LNCaP clone FGC (cell line): Measurements from ENCODE around the gene THBS4.

Experiments
- DNase-seq: peaks from one replicate; pipeline ENCODE4 v3.0.0-alpha.2; 2011; ENCODE audit warnings: low read depth
- H3K4me3 ChIP-seq: 2 replicates; pipeline ENCODE4 v1.5.1; 2011; ENCODE audit warnings: mild to moderate bottlenecking, low read depth, low read length, control low read depth
- TF ChIP-seq, protein P1 (sequence below): IDR thresholded peaks from 2 replicates; pipeline ENCODE4 v1.5.1; 2012; ENCODE audit warnings: mild to moderate bottlenecking; ENCODE audit not compliant: control insufficient read depth, insufficient read depth; ENCODE audit errors: extremely low read depth

THBS4 gene

DNA sequence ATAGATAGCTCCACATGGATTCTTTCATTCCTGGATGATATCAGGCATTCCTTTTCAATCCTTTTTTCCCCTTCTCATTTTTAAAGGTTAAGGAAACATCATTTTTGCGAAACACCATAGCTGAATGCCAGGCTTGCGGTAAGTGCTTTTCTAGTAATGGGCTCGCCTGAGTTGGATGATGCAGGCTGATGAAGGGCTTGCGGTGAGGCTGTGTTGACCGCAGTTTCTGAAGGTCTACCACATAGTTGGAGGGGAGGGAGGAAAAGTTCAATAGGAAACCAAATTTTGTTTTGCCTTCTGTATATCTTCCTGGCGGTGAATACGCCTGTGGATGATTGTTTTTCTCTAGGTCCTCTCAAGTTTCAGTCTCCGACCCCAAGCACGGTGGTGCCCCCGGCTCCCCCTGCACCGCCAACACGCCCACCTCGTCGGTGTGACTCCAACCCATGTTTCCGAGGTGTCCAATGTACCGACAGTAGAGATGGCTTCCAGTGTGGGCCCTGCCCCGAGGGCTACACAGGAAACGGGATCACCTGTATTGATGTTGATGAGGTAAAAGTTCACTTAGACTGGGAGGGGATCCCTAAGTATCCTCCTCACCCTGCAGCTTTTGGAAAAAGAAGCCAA is 24.3 kb downstream of the THBS4 start:
- TF ChIP-seq, protein P1, sequence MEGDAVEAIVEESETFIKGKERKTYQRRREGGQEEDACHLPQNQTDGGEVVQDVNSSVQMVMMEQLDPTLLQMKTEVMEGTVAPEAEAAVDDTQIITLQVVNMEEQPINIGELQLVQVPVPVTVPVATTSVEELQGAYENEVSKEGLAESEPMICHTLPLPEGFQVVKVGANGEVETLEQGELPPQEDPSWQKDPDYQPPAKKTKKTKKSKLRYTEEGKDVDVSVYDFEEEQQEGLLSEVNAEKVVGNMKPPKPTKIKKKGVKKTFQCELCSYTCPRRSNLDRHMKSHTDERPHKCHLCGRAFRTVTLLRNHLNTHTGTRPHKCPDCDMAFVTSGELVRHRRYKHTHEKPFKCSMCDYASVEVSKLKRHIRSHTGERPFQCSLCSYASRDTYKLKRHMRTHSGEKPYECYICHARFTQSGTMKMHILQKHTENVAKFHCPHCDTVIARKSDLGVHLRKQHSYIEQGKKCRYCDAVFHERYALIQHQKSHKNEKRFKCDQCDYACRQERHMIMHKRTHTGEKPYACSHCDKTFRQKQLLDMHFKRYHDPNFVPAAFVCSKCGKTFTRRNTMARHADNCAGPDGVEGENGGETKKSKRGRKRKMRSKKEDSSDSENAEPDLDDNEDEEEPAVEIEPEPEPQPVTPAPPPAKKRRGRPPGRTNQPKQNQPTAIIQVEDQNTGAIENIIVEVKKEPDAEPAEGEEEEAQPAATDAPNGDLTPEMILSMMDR = no peak
- no peak for DNase-seq
- H3K4me3 ChIP-seq = no peak overlapping the region

DNA sequence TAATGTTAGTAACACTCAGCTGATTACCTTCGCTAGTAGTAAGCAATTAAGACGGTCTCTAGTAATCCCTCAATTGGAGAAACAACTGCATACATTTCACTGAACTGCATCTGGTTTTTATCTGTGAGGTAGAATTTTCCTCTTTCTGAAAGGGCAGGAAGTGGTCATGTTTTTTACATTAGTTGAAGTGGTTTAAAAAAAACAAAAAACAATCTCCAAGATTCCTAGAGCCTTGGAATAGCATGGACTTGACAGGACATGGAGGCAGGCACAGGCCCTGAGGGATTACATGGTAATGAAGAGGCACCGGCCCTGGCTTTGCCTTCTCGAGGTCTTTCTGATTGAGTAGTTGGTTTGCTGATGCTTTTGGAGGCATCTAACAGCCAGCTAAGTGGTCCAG is 25.8 kb downstream of the THBS4 start:
- H3K4me3 ChIP-seq = no peak overlapping the region
- TF ChIP-seq, protein P1 = no peak
- DNase-seq = no peak

DNA sequence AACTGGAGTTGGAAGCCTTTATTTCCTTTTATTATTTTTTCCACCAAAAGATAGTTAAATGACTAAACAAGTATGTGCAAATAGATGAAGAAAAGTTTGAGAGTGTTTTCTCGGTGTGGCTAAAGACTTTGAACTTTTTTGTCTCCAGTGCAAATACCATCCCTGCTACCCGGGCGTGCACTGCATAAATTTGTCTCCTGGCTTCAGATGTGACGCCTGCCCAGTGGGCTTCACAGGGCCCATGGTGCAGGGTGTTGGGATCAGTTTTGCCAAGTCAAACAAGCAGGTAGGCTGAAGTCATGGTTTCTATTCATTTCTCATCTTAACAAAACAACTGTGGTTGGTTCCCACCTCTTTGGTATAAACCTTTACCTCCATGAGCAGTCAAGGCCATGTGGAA is 26.4 kb downstream of the THBS4 start:
- TF ChIP-seq, protein P1 = no peak

DNA sequence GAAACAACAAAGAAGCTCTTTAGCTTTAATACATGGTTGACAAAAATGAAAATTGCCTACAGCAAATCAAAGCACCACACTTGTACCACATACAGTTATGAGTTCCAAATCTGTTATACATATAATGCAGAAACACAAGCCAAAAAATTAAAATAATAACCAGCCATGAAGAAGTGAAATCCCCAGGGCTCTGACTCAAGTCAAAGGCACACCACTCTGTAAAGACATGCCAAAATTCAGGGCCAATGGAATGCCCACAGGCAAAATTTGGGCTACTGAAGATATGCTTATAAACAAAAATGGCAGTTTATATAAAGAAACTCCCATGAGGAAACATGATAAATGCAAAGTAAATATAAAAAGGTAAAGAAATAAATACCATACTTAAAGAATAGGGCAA is 29.0 kb downstream of the THBS4 start:
- no peak overlapping the region for H3K4me3 ChIP-seq

More for the DNA sequence above, 26.4 kb downstream of the THBS4 start:
- DNase-seq = no peak
- H3K4me3 ChIP-seq = no peak overlapping the region

DNA sequence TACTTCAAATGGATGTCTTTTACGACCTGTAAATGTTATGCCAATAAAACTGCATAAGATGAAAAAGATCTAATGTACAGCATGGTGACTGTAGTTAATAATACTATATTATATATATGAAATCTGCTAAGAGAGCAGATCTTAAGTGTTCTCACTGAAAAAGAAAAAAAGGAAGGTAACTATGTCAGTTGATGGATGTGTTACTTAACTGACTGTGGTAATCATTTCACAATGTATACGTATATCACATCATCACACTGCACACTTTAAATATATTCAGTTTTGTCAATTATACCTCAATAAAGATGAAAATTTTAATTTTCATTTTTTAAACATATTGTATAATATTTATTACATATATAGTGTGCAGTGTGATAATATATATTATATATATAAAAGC is 31.9 kb downstream of the THBS4 start:
- no peak overlapping the region for H3K4me3 ChIP-seq
- DNase-seq = no peak
- TF ChIP-seq, protein P1 = no peak

More for the DNA sequence above, 29.0 kb downstream of the THBS4 start:
- no peak for DNase-seq
- TF ChIP-seq, protein P1 = no peak

DNA sequence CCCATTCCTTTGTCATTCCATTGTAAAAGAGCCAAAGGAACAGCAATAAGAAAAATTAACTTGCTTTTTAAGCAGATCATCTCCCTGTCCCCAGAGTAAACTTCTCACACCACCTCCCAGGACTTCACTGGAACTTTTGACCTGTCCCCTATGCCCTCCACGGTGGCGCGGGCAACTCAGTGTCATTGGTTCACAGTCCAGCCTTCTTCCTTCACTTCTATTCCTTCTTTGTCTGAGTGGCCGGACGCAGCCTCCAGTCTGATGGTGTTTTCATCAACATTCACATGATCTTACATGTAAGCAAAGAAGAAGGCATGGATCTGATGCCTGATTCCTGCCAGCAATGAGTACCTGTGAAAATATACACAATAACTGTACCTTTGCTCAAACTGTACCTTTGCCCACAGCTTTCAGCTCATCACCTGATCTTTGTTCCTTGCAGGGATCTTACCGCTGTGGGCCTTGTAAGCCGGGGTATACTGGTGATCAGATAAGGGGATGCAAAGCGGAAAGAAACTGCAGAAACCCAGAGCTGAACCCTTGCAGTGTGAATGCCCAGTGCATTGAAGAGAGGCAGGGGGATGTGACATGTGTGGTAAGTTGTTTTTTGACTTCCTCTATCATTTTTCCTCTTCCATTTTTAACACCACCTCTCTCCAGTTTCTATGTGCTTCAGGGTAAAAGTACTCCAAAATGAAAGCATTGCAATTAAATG is 32.5 kb downstream of the THBS4 start:
- TF ChIP-seq, protein P1 = no peak
- DNase-seq = no peak
- no peak overlapping the region for H3K4me3 ChIP-seq
